IPS DF 4.7 (cell line): ENCODE results near the gene BAG3.

Experiments
- DNase-seq: peaks from one replicate; pipeline ENCODE4 v3.0.0-alpha.2; 2013; ENCODE audit warnings: low spot score; ENCODE audit errors: extremely low read depth

The BAG3 gene

GRCh38 chr10:119725828-119726675, 74.9 kb downstream of the BAG3 start, which contains the start of gene INPP5F:
Gene INPP5F, plus strand, starts transcription at chr10:119726050. Its CDS starts 213 bp downstream, at chr10:119726263.
- DNase-seq = peak; percentile 72

- no peak for DNase-seq
Observed at GRCh38 chr10:119726676-119727261, 75.6 kb downstream of the BAG3 start.
